NCI-H345 treated with DMSO at 0.1 percent for 48 hours (cell line): ENCODE data around the gene CACNA2D3.
"Not testable (repeated sequence)": the region's sequence is repeated elsewhere in the genome, so short reads cannot be mapped to it uniquely, and the experiment has no call there.

Experiments used
- DNase-seq: peaks from one replicate; lab custom pipeline; 2025; ENCODE audit not compliant: unreplicated experiment; lab: John Stamatoyannopoulos, UW

Gene CACNA2D3

DNA sequence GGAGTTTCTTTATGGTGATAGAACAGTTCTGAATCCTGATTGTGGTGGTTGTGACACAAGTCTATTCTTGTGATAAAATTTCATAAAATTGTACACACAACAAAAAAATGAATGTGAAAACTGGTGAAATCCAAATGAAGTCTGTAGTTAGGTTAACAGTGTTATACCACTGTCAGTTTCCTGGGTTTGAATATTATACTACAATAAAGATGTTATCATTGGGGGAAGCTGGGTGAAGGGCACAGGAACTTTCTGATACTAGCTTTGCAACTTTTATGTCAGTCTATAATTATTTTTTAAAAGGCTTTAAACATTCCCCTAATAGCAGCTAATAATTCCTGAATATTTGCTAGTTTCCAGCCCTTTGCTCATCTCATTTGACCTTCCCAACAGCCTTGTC lies 485.7 kb downstream of the CACNA2D3 start:
- DNase-seq: no peak

DNA sequence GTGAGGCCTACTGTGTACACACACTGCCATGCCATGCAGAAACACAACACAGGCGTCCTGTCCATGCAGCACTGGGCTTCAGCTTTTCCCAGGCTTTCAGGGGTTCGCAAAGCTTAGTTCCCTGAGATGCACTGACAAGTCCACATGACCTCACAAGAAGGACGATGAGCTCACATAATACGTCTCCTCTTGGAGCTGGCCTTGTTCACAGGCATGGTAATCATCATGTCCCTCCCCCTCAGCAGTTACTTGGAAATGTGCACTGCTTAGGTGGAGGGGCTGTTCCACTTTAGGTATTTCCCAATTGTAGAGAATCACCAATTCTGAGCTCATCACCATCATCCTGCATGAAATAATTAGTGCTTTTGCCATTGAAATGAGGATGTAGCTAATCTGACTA lies 496.7 kb downstream of the CACNA2D3 start:
- DNase-seq: no peak

DNA sequence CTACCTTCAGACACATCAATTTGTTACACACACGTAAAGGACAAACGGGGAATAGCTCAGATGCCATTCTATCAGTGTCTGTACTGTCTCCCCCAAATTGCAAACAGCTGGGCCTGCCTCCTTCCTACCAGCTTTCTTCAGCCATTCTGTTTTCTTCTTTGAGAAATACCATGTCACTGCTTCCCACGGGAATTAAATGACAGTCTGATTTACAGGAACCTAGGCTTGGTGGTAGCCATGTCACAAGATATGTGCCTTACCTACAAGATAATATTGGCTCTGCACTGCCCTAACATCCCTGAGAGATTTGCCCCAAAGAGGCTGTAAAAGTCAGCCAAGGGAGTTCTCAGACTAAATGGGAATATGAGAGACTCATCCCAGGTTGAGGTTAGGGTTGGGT lies 497.2 kb downstream of the CACNA2D3 start:
- DNase-seq: no peak

DNA sequence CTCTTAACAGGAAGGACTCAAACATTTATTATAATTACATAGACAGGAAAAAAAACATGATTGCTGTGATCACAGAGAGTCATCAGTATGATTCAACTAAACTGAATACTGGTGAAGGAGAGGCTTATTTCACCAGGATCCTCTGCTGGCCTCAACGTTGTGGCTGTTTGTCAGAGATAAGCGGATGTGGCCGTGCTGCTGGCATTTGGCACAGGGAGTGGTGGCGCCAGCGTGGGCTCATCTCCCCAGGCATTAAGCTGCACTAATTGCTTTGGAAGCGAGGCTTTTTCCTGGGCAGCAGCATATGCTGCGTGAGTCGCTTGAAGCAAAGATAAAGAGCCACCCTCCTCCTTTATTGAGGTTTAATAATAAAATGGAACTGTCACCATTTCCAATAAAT lies 498.8 kb downstream of the CACNA2D3 start:
- no peak for DNase-seq

DNA sequence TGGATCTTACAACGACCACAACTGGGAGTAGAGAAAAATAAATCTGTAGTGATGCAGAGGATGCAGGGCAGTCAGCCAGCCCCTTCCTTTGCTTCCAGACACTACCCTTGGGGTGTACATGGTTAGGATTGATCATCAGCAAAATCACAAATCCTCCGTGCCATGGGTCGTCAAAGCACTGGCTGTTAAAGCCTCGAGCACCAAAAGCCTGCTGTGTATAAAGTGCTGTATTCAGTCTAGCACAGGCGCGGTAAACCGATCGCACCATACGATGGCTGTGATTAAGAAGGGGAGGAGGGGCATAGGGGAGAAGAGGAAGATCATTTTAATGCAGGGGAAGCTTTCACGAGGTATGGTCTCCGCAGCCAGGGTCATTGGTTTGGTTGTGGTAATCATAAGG lies 500.3 kb downstream of the CACNA2D3 start:
- DNase-seq: no peak

DNA sequence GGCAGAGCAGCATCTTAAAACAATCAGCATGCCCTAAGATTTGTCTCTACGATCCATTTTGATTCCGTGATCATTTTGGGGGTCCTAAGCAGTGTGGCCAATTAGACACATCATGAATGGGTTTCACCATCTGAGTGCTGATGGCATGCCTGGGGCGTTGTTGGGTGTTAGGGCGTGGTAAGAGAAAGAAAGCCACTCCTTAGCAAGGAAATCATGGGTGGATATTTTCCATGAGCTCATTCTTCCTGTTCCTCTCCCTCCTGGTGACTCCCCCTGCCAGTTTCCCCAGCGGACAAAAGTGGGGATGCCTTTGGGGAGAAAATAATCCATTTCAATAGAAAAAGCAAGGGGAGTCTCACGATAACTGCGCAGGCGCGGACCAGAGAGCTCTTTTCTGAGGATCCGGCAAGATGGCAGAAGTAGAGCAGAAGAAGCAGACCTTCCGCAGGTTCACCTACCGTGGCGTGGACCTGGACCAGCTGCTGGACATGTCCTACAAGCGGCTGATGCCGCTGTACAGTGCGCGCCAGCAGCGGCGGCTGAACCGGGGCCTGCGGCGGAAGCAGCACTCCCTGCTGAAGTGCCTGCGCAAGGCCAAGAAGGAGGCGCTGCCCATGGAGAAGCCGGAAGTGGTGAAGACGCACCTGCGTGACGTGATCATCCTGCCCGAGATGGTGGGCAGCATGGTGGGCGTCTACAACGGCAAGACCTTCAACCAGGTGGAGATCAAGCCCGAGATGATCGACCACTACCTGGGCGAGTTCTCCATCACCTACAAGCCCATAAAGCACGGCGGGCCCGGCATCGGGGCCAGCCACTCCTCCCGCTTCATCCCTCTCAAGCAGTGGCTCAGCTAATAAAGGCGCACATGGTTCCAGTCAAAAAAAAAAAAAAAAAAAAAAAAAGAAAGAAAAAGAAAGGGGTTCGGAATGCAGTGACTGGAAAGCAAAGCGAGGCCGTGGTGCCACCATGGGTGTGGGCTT lies 503.7 kb downstream of the CACNA2D3 start:
- no peak for DNase-seq

DNA sequence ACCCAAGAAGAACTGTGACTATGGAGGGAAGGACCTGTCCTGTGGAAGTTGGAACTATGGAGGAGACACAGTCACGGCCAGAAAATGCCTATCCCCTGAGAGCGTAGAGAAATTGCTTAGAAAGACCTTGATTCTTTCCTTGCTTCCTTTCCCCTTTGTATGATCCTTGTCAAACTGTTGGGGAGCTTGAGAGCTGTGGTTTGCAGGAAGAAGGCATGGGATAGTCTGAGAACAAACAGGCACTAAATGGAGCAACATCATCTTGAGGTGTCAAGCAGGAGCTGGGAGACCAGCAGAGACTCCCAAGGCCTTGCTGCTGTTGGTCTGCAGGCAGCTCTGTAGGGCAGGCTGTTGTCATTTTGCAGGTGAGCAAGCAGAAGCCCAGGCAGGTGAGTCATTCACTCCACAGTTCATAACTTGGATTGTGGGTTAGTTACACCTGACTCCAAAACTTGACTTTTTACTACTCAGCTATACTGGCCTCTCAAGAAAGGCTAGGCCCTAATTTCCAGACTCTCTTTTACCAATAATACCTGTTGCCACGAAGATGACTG lies 506.6 kb downstream of the CACNA2D3 start:
- no peak for DNase-seq

DNA sequence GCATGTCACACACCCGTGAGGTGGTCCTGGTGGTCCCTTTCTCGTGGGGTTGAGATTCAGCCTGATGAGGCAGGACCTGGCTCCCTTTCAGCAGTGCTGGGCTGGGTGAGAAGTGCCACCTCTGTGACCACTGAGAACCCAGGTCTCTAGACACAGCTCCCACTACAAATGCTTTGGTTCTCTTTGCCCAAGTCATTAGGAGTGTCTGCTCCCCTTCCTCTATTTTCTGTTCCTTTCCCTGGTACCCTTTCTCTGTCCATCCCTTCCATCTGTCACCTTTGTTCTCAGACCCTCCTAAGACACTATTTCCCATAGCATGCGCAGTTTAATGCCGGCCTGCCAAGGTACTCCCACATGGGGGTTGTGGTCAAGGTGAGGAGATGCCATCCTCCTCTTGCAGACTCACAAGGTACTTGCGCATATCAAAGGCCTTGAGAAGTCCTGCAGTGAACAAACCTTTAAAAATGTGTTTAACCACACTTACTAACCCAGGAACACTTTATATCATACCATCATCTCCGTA lies 507.8 kb downstream of the CACNA2D3 start:
- no peak for DNase-seq

DNA sequence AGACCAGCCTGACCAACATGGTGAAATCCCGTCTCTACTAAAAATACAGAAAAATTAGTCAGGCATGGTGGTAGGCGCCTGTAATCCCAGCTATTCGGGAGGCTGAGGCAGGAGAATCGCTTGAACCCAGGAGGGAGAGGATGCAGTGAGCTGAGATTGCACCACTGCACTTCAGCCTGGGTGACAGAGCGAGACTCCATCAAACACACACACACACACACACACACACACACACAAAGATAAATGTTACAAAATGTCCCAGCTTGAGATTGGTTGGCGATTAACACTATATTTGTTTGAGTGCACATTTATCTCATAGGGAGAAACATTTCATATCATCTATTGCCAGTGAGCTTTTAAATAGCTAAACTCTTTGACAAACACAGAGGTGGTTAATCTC lies 508.6 kb downstream of the CACNA2D3 start:
- not testable (repeated sequence) for DNase-seq

DNA sequence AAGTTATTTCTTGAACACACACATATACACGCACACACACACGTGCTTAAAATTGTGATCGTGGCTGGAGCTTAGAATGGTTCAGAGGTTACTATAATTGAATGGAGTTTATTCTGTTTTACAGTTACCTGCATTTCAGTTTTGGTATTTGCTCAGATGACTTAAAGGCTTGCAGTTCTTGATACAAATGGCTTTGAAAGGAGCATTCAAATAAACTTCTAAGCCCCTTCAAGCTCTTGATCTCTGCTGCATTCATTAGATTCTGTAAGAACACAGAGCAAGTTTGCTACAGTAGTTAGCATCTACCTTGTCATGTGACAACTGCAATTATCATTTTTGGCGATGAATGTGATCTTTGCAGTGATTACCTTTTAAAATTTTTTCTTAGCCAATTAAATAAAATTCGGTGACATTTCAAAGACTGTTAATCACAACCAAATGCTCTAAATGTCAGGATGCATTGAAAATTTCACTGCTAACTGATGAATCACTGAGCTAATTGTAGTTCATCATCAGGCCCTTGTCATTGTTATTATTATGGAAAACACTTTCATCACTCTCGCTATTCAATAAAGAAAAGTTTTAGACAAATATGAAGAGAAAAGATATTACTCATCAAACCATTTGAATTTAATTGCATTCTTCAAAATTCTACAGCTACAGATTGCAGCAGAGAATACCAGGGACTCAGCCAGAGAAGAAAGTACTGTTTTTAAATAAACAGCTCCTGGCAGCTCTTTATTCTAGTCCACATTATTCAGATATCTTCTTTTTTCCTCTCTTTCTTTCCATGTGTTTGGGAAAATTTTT lies 509.4 kb downstream of the CACNA2D3 start:
- DNase-seq: no peak

DNA sequence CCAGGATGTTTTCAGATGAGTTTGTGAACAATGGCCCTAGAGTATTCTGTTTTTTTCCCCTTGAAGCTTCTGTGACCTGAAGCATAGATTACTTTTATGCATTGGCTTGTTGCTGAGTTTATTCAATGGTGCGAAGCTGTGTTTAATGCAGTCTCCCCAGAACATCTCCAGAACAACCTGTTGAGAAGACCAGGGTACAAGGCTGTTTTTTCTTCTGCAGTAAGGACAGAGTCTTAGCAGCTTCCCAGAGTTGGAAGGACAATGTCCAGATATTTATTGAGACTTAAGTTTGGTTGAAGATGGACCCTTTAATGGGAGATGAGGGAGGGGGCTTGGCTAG lies 509.9 kb downstream of the CACNA2D3 start:
- DNase-seq: no peak

DNA sequence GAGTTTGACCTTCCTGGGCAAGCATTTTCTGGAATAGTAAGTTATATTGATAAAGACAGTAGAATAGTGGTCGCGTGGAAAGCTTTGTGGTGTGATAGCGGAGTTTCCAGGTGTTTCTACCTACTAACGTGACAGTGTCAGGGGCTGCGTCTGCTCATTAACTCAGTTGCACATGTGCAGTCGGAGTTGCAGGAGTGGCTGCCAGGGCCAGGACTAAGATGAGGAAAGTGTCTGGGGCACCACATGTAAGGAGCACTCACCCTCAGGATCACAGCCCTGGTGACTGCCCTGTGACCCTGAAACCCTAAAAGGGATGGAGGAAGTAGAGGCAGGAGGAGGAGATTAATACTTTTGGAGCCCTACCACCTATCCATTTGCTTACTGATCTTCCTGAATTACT lies 510.5 kb downstream of the CACNA2D3 start:
- no peak for DNase-seq

DNA sequence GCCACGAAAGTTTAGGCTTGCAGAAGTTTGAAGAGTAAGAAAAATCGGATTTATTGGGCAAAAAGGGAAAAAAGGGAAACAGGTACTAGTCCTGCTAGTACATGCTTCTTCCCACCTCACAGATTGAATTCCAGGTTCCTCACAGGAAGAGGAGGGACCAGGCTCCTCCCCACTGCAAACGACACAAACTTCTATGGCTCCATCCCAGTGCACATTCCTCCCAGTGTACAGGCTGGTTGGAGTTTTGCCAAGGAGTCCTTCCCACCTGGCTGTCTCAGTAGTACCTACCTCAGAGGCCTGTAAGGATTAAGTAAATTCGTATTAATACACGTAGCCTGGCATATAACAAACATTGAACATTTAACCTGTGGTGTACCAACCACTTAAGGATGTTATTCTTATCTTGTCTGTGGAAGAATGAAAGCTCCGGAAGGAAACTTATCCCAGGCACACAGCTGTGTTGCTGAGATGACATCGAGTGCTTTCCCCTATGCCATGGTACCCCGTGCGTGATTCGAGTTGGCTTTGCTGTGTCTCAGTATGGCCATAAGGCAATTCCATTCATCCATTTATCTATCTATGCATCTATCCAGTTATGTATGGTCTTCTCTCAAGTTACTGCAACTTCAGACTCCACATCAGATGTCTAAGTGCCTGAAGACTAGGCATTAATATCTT lies 511.2 kb downstream of the CACNA2D3 start:
- DNase-seq: no peak

DNA sequence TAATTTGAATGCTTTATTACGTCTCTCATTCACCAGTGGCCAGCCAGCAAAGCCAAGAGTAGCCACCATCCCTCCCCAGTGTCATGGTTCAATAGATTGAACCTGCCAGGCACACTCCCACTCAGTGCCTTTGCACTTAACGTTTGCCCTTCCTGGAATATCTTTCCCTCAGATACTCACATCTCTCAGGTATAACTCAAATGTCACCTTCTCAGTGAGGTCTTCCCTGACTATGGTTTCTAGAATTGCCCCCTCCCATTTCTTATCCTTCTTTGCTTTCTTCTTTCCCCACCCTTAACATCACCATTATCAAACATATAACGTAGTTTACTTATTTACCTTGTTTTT lies 511.7 kb downstream of the CACNA2D3 start:
- no peak for DNase-seq

DNA sequence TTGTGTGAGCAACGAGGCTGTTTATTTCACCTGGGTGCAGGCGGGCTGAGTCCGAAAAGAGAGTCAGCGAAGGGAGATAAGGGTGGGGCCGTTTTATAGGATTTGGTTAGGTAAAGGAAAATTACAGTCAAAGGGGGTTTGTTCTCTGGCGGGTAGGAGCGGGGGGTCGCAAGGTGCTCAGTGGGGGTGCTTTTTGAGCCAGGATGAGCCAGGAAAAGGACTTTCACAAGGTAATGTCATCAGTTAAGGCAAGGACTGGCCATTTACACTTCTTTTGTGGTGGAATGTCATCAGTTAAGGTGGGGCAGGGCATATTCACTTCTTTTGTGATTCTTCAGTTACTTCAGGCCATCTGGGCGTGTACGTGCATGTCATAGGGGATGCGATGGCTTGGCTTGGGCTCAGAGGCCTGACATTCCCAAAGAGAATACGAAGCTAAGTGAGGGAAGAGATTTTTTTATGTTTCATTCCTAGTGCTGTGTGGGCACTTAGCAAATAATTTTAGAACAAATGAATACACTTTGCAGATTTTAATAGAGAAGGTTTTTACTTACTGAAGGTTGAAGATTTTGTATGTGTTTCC lies 517.5 kb downstream of the CACNA2D3 start:
- DNase-seq: not testable (repeated sequence)

DNA sequence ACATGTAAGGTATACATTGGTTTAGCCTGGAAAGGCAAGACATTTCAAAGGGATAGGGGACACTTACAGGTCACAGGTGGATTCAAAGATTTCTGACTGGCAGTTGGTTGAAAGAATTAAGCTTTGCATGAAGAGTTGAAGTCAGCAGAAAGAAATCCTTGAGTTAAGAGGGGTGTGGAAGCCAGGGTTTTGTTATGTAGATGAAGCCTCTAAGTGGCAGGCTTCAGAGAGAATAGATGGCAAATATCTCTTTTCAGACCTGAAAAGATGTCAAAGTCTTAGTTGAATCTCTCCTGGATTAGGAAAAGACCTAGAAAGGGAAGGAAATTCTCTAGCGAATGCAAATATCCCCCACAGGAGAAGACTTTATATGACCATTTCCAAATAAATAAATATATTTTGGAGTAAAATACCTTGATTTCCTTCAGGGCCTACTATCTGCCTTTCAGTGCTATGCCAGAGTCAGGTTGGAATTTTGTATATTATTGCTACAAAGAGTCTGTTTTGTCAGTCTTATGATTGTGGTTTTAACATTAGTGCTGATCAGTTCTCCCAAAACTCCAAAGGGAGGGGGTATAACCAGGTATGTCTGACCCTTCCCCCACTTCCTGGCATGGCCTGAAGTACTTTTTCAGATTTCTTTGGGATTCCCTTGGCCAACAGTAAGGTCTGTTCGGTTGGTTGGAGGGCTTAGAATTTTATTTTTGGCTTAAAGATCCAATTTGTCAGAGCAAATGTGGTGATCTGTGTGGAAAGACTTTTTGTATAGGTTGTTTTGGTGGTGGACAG lies 519.1 kb downstream of the CACNA2D3 start:
- DNase-seq: no peak

DNA sequence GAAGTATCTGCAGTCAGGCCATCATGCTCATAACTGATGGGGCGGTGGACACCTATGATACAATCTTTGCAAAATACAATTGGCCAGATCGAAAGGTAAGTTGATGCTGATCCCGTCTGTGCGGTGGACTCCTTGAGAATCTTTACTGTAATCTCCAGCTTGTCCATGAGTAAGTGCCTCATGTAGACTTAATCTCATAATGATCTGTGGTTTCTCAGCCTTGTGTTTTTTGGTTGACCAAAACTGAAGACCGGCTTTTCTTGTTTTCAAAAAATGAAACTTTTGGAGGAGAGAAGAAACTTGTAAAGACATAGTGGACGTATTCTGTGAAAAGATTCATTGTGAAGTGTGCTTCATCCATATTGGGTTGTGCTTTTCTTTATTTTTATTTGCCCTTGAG lies 519.8 kb downstream of the CACNA2D3 start:
- no peak for DNase-seq

DNA sequence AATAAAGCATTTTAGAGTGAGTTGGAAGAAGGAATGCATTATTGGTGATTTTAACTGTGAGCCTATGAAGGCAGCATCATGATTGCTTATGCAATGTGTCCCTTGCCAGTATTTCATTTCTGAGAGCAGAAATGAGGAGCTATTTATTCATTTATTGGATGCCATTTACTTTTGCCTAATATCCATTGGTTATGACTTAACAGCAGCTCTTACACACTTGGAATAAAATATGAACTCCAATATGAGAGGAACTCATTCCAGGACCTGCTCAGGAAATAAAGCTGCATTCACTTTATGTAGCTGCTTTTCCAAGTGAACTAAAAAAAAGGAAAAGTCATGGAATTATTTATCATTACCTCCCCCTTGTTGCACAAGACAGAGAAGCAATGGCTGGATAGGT lies 525.4 kb downstream of the CACNA2D3 start:
- no peak for DNase-seq

DNA sequence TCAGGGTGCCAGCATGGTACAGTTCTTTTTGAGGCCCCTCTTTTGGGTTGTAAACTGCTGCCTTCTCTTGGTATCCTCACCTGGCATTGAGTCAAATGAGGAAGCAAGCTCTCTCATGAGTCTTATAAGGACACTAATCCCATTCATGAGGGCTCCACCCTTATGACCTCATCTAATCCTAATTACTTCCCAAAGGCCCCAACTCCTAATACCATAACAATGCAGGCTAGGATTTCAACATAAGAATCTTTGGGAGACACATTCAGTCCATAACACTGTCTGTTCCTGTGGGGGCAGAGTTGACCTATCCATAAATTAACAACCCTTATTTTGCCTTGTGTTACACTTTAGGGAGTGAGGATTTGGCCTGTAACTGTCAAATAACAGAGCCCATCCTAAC lies 527.2 kb downstream of the CACNA2D3 start:
- DNase-seq: no peak
